GM13976 (cell line): ENCODE results near the gene CCDC195.

Experiments used
- DNase-seq: peaks from one replicate; pipeline ENCODE4 v3.0.0; 2012; ENCODE audit warnings: low spot score
- CTCF ChIP-seq: IDR thresholded peaks from 2 replicates; pipeline ENCODE4 v1.5.1; 2012; ENCODE audit warnings: borderline replicate concordance, mild to moderate bottlenecking; ENCODE audit not compliant: insufficient read depth; ENCODE audit errors: extremely low read depth, missing control alignments, control extremely low read depth
- in situ Hi-C: fragments of 300-500 bp; cut with MboI; formaldehyde crosslinking; loops from one replicate; pipeline ENCODE4 v1.12.0; 2022; ENCODE audit warnings: low sequenced_read_pairs, mixed read lengths, inconsistent platforms; ENCODE audit not compliant: unreplicated experiment

Gene CCDC195

GRCh38 chr2:224723586-224724217 lies 7.5 kb upstream of the CCDC195 start:
- in situ Hi-C loops, result no loop called here
- no peak for TF ChIP-seq CTCF

GRCh38 chr2:224722770-224723169 lies 6.6 kb upstream of the CCDC195 start:
- in situ Hi-C loops, result no loop called here
- TF ChIP-seq CTCF, result no peak
- DNase-seq, result no peak

More at GRCh38 chr2:224723586-224724217, 7.5 kb upstream of the CCDC195 start:
- peak; percentile 28 for DNase-seq

- in situ Hi-C loops, result no loop called here
- TF ChIP-seq CTCF, result no peak
- DNase-seq, result no peak
These were observed 6.1 kb upstream of the CCDC195 start for GRCh38 chr2:224722250-224722649.

- DNase-seq, result no peak
- in situ Hi-C loops, result no loop called here
- TF ChIP-seq CTCF, result no peak
These were observed 756 bp upstream of the CCDC195 start for GRCh38 chr2:224716921-224717320.

GRCh38 chr2:224711859-224712665 lies 4.1 kb downstream of the CCDC195 start:
- in situ Hi-C loops, result no loop called here
- no peak for DNase-seq
- TF ChIP-seq CTCF, result no peak

- in situ Hi-C loops, result no loop called here
- TF ChIP-seq CTCF, result no peak
- DNase-seq, result no peak
These were observed 4.8 kb downstream of the CCDC195 start for GRCh38 chr2:224711381-224711780.

GRCh38 chr2:224709301-224709700 lies 6.9 kb downstream of the CCDC195 start:
- in situ Hi-C loops, result no loop called here
- no peak for TF ChIP-seq CTCF
- DNase-seq, result no peak
